ENCODE measurements around the gene PHLDA2.
A peak's percentile ranks its signal among the peaks of the same experiment; 100 is the strongest.

Gene PHLDA2, protein sequence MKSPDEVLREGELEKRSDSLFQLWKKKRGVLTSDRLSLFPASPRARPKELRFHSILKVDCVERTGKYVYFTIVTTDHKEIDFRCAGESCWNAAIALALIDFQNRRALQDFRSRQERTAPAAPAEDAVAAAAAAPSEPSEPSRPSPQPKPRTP

DNA sequence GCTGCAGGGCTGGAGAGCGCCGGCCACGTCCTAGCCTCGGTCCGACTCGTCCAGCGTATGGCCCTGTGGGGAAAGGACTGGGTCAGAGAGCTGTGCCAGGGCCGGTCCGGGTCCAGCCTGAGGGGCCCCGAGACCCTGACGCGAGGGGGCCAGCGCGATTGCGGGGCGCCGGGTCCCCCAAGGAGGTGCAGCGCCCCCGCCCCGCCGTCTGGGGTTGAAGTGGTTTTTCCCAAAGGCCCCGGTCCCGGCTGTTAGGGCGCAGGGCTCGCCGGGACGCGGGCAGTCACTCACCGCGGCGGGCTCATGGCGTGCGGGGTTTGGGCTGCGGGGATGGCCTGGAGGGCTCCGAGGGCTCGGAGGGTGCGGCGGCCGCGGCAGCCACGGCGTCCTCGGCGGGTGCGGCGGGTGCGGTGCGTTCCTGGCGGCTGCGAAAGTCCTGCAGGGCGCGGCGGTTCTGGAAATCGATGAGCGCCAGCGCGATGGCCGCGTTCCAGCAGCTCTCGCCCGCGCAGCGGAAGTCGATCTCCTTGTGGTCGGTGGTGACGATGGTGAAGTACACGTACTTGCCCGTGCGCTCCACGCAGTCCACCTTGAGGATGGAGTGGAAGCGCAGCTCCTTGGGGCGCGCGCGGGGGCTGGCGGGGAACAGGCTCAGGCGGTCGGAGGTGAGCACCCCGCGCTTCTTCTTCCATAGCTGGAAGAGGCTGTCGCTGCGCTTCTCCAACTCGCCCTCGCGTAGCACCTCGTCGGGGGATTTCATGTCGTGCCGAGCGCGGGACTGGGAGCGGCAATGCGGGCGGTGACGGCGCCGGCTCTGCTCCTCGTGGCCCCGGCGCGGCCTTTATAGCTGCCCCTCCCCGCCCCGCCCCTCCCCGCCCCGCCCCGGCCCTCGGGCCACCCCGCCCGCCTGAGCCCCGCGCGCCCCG, at the start of gene PHLDA2:
TSS of gene PHLDA2 (minus strand) at position 816 of the 926 bp plus-strand sequence. CDS start at position 760, 56 bp downstream.
- DNase-seq (ENCODE audit: low spot score), result no peak

- no peak for DNase-seq (ENCODE audit: low spot score)
These were observed 47.9 kb upstream of the PHLDA2 start for GRCh38 chr11:2977113-2977512.

DNA sequence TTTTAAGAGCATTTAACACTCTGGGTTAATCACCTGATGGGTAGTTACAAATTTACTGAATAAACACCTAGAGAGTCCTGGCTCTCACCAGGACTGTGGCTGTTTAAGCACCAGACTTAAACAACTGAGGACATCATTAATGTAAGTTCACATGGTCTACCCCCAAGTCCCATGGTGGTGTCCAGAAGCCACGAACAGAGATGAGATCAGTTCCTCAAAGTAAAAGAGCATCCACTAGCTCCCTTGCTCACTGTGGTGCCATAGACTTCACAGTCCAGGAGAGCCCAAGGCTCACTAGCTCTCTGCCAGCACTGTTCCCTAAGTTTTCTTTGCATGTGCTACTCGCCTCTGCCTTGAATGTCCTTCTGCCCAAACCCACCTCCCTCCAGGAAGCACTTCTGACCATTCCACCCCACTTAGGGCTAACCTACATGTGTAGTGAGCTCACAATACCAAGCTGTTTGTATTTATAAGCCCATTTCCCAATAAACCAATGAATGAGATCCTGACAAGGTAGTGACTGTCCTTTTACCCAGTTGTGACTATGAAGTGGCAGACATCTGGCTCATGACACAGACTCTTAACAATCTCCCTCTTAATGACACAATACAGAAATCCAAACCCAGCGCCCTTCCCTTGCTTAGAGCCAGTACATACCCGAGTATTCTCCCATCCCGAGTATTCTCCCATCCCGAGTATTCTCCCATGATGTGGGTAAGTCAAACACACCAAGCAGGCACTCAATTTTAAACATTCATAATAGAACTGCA, 47.3 kb upstream of the PHLDA2 start:
- no peak for DNase-seq (ENCODE audit: low spot score)

DNA sequence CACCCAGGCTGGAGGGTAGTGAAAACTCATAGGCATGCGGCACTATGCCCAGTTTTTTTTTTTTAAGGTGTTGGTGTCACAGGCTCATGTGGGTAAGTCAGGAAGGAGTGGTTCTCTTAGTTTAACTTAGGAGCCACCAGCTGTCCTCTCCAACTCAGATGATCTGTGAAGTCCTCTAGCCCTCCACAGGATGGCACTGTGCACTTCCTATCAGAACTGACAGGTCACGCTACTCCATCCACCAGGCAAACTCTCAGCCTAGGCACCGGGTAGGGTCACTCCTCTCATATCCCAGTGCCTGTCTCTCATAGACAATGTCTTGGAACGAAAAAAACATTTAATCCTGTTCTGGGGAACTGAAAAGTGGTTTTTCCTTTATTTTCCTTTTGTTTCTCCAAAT, 46.4 kb upstream of the PHLDA2 start:
- peak; percentile 66 for DNase-seq (ENCODE audit: low spot score)

GRCh38 chr11:2974272-2974671, 45.1 kb upstream of the PHLDA2 start:
- no peak for DNase-seq (ENCODE audit: low spot score)

GRCh38 chr11:2968341-2968900, 39.2 kb upstream of the PHLDA2 start:
- DNase-seq (ENCODE audit: low spot score), result no peak

- DNase-seq (ENCODE audit: low spot score), result no peak
These were observed 35.6 kb upstream of the PHLDA2 start for GRCh38 chr11:2964782-2965181.

DNA sequence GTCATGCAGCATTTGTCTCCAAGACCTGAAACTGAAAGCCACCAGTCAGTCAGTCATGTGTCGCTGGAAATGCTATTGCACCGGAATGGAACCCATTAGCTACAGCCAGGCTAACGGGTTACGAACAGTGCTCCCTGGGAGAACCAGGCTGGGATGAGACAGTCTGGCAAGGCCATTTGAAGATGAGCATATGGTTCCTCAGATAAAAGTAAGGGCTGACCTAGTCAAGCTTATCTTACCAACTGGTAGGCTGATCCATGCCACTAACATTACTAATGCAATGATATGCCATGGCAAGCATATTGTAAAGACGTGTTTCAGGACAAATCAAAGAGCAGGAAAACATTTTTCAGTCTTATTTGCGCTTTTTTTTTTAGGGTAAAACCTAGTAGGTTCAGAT, 34.5 kb upstream of the PHLDA2 start:
- no peak for DNase-seq (ENCODE audit: low spot score)

- DNase-seq (ENCODE audit: low spot score), result no peak
These were observed 34.0 kb upstream of the PHLDA2 start for GRCh38 chr11:2963112-2963754.

DNA sequence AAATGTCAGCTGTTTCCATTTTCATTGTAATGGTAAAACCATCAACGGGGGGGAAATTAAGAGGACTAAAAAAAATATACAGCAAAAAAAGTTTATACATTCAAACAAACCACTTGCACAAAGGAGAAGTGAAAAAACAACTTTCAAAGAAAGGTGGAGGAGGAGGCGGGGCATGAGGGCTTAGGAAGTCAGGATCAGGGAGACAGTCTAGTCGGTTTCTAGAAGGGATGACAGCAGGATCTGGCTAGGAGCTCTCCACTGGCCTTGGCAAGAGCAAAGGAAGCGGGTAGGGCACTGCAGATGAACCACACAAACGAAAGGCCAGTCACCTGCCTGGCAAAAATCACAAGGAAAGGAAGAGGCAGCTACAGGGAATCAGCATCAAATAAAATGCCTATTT, 31.9 kb upstream of the PHLDA2 start:
- no peak for DNase-seq (ENCODE audit: low spot score)

- DNase-seq (ENCODE audit: low spot score), result no peak
These were observed 30.9 kb upstream of the PHLDA2 start for GRCh38 chr11:2960139-2960538.

- no peak for DNase-seq (ENCODE audit: low spot score)
These were observed 29.0 kb upstream of the PHLDA2 start for GRCh38 chr11:2958251-2958650.

DNA sequence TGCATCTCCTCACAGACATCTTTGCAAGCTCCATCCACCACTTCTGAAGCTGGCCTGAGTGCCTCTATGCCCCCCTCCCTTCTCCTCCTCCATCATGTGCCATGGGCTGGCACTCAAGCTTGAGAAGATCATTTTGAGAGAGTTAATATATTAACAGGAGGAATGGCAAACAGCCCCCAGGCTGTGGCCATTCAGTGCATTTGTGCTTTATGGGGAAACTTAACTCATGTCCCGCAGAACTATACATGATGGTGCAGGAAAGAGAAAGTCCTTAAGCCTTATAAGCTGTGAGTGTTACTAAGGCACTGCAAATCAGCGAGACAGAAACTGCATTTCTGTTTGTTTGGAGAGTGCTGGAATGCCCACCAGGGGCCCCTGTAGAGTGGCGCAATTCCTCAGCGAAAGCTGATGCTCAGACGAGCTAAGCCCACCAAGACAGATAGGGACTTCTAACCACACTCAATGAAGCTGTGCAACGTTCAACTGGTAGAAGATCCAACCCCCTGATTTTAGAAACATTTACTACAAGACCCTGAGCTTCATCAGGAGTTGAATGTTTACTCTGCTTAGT, 26.8 kb upstream of the PHLDA2 start:
- DNase-seq (ENCODE audit: low spot score), result no peak

DNA sequence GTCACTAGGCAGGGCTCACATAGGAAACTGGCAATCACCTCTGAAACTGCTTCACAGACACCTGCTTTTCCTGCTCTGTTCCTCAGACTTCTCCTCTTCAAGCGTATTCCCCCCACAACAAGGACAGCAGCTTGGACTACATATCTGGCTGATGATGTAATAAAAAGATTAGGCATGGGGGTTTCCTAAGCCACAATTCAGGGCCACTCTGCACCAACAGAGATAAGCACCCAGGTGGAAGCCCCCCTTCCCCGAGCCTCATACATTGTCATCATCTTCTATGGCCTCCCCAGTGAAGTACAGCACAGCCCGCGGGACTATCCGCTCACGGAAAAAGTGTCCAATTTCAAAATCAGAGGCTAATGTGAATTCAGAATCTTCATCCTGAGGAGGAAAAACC, 25.0 kb upstream of the PHLDA2 start:
- no peak for DNase-seq (ENCODE audit: low spot score)

DNA sequence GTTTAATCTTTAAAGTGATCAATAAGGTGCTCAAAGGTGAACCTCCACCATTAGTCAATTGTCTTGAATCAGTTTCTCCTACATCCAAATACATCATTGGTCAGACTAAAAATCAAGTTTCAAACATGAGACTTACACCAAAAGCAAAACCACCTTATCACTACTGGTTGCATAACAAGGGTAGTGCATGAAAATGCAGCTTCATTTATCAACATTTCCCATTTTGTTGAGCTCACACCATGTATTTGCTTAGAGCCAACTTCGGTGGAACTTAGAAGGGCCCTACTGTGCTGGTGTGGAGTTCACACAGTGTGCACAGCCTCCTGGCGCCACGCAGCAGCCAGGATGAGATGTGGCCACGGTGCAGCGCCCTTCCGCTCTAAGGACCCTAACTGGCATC, 23.1 kb upstream of the PHLDA2 start:
- DNase-seq (ENCODE audit: low spot score), result no peak

- no peak for DNase-seq (ENCODE audit: low spot score)
These were observed 22.3 kb upstream of the PHLDA2 start for GRCh38 chr11:2951231-2952110.

DNA sequence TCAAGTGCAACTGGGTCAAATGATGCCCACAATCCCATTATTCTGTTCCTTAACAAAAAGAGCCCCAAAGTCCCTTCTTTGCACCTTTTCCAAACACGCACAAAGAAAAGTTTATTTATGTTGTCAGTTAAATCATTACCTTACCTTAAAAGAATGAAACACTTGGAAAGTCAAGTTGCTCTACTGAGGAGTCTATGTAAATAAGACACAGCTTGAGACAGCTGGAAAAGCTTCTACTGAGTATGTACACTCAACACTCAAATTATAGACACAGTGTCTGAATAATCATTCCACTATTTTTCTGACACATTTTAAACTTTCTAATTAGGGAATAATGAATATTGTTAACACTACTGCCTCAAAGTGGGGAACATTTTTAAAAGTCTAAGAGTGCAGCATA, 21.6 kb upstream of the PHLDA2 start:
- DNase-seq (ENCODE audit: low spot score), result no peak

DNA sequence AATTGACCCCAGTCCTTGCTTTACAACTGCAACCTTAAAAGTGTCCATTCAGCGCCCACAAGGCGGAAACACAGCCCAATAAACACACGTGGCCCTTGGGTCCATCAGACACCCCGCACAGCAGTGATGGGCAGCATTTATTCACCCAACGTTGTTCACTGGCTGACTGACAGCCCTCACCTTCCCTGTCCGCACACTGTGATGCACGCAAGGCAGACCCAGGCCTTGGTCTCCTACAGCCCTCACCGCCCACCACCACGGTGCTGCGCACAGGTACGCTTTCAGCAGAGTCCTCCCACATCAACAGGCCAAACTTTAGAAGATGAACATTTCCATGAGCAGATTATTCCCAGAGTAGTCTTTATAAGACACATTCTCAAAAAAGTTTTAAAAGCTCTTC, 20.7 kb upstream of the PHLDA2 start:
- DNase-seq (ENCODE audit: low spot score), result no peak

GRCh38 chr11:2947744-2948143, 18.5 kb upstream of the PHLDA2 start:
- DNase-seq (ENCODE audit: low spot score), result no peak

- no peak for DNase-seq (ENCODE audit: low spot score)
These were observed 16.6 kb upstream of the PHLDA2 start for GRCh38 chr11:2945757-2946287.
